NCI-H524 treated with DMSO at 0.1 percent for 48 hours (cell line): ENCODE data around the gene MESD.
"Not testable (repeated sequence)": the region's sequence is repeated elsewhere in the genome, so short reads cannot be mapped to it uniquely, and the experiment has no call there.

Experiments used
- DNase-seq: peaks from one replicate; lab custom pipeline; 2025; lab: John Stamatoyannopoulos, UW

The MESD gene

DNA sequence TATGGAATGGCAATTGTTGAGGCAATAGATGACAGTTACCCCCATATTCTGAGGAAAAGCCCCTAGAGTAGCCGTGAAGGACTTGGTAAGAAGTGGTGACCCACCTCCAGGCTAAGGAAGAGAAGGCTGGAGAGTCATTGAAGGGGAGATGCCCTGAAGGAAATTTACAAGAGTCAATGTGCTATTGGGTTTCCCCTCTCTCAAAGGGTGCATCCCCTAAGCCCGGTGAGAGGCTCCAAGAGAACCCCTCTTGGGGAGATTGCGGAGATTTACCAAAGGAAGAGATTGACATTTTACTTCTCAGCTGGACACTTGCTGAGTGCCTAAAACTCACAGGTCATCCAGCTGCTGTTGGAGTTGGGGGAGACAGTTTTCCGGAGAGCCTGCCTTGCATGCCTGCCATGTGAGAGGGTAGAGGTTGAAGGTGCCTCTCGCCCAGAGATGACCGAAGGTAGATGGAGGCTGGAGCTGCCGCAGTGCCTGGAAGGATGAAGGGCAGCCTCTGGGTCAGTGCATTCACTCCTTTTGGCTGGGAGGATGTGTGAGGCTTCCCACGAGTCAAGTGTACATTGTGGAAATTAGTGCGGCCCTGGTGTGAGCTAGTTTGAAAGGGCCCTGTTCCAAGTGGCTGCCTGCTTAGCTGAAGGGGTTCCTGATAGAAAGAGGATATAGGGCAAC is 30.7 kb downstream of the MESD start:
- no peak for DNase-seq

DNA sequence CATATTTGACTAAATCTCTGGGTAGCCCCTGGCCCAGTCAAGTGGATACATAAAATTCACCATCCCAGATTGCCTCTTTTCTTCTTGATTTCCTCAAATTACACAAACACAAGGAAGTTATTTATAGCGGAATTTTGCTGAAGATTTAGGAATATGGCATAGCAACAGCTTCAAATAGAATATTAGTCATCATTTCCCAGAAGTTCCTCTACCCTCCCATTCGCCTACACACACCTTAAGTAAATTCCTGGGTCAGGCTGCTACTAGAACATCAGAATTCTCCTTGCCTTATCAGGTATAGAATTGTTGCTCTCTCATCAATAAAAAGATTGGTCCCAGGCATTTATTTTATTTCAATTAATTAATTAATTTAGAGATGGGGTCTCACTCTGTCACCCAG is 31.6 kb downstream of the MESD start:
- no peak for DNase-seq

DNA sequence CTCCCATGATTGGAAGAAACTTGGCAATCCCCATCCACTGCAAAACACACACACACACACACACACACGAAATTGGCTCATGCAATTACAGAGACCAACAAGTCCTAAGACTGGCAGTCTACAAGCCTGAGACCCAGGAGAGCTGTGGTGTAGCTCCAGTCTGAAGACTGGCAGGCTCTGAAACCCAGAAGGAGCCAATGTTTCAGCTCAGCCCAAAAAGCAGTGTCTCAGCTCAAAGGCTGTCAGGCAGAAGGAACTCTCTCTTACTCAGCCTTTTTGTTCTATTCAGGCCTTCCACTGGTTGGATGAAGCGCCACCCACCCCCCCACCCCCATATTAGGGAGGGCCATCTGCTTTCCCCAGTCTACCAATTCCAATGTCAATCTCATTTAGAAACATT is 32.1 kb downstream of the MESD start:
- DNase-seq = no peak

DNA sequence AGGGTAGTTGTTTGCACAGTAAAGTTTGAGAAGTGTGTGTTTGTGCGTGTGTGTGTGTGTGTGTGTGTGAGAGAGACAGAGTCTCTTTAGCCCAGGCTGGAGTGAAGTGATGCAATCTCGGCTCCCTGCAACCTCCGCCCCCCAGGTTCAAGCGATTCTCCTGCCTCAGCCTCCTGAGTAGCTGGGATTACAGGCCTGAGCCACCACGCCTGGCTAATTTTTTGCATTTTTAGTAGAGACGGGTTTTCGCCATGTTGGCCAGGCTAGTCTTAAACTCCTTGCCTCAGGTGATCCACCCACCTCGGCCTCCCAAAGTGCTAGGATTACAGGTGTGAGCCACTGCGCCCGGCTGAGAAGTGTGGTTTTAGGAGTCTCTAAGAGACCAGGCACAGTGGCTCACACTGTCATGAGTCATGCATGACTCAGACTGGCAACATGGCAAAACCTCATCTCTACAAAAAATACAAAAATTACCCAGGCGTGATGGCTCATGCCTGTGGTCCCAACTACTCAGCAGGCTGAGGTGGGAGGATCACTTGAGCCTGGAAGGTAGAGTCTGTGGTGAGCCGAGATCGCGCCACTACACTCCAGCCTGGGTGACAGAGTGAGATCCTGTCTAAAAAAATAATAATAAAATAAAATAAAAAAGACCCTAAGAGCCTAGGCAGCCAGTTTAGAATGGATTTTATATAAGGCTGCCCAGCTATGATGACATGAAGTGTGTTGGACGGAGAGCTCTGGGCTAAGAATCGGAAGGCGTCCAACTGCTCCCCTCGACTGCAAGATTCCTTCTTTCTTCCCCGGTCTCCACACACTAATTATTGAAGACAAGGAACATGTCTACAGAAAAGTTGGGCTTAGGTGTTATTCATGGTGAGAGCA is 33.8 kb downstream of the MESD start:
- not testable (repeated sequence) for DNase-seq

DNA sequence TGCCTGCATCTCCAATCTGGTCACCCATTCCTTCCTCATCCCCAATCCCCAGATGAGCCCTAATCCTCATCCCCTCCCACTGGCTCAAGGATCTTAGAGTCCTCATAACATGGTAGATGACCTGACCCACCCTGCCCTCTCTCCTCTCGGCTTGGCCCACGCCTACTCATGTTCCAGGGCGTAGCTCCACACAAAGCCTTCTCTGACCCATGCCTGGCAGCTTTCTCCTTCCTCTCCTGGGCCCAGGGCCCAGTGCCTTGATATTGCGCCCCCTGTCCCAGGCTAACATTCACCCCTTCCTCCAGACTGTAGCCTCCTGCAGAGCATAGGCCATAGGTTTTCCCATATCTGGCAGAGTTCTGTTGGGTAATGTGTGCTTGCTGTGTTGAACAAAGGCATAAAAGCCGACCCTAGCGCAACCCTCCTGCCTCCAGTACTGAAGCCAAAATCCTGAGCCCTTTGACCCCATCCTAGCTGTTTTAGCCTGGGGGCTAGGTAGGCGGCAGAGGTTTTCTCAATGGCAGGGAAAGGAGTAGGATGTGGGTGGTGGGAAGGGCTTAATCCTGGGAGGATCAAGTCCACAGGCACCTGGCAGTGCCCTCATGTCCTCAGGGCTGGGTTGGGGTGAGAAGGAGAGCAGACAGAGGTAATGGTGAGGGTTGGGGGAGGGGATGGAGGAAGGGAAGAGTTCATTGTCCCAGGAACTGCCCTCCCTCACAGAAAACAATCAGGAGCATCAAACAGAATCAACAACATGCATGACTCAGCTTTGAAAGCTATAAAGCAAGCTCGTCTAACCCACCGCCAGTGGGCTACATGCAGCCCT is 35.5 kb downstream of the MESD start:
- no peak for DNase-seq

DNA sequence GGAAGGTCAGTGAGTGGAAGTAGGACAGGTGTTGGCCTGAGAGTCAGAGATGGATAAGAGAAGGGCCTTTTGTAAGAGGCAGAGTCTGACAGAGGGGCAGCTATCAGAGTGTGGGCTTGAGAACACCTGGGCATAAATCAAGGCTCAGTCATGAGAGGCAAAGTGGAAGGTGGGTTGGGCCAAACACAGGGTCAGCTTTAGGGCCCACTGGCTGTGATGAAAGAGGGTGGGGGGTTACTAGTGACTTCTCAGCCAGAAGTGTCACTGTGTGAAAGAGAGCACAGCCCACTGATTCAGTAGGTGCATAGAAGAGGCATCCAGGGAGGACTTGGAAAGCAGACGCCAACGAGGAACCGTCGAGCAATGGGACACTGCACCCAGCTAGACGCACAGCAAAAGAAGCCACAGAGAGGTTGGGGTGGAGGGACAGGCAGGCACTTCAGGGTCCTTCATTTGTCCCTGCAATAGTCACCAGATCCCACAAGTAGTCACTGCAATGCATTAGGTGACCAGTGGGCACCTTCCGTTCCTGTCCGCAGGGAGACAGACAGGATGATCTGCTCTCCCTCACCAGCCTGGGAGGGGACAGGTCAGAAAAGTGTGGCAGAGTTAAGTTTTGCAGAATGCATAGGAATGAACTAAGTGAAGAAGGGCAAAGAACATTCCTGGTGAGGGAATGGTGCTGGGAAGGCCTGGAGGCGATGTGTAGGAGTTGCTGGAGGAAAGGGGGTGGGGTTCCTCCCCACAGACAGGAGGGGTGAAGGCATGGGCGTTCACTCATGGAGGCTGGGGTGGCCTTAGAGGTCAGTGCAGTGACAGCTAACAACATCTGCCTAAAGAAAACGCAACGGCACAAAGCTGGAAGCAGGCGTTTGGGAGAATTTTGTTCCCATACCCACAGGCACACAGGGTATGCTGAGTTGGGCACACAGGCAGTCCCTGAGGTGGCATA is 36.3 kb downstream of the MESD start:
- no peak for DNase-seq

DNA sequence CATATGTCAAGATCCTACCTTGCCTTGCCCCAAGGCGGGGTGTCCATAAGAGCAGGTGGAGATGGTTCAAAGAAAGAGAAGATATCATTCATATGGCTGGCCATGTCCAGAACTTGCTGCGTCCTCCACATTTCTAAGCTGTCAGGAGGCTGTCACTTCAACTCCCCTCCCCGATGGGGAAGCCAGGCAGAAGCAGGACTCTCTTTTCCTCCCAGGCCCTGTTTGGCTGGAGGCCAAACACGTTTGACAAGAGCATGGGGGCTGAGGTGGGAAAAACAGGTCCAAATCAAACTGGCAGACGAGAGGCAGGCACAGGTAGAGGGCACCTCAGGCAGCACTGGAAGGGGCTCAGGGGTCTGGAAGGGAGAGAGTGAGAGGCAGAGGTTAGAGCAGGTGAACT is 37.7 kb downstream of the MESD start:
- no peak for DNase-seq

DNA sequence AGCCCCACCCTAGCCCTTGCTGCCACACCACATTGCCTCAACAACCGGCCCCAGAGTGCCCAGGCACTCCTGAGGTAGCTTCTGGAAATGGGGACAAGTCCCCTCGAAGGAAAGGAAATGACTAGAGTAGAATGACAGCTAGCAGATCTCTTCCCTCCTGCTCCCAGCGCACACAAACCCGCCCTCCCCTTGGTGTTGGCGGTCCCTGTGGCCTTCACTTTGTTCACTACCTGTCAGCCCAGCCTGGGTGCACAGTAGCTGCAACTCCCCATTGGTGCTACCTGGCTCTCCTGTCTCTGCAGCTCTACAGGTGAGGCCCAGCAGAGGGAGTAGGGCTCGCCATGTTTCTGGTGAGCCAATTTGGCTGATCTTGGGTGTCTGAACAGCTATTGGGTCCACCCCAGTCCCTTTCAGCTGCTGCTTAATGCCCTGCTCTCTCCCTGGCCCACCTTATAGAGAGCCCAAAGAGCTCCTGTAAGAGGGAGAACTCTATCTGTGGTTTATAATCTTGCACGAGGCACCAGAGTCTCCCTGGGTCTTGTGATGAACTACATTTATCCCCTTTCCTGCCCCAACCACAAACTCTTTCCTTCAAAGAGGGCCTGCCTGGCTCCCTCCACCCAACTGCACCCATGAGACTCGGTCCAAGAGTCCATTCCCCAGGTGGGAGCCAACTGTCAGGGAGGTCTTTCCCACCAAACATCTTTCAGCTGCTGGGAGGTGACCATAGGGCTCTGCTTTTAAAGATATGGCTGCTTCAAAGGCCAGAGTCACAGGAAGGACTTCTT is 39.1 kb downstream of the MESD start:
- DNase-seq = no peak

DNA sequence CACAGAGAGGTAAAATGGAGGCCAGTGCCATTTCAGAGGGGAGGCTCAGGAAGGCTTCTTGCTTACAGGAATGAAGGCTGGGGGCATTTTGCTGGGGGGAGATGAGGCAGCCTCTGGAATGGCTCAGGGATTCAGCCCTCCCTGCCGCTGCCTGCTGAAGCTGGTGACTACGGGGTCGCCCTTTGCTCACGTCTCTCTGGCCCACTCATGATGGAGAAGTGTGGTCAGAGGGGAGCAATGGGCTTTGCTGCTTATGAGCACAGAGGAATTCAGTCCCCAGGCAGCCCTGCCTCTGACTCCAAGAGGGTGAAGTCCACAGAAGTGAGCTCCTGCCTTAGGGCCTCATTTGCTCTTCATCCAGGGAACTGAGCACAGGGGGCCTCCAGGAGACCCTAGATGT is 39.9 kb downstream of the MESD start:
- no peak for DNase-seq

DNA sequence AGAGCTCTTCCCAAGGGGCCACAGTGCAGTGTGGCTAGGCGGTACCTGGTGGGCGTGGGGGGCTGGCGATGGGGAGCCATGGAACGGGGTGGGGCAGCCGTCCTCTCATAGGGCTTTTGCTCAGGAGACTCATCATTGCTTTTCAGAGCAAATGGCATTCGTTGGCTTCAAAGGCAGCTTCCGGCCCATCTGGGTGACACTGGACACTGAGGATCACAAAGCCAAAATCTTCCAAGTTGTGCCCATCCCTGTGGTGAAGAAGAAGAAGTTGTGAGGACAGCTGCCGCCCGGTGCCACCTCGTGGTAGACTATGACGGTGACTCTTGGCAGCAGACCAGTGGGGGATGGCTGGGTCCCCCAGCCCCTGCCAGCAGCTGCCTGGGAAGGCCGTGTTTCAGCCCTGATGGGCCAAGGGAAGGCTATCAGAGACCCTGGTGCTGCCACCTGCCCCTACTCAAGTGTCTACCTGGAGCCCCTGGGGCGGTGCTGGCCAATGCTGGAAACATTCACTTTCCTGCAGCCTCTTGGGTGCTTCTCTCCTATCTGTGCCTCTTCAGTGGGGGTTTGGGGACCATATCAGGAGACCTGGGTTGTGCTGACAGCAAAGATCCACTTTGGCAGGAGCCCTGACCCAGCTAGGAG is 40.8 kb downstream of the MESD start:
- DNase-seq = no peak

DNA sequence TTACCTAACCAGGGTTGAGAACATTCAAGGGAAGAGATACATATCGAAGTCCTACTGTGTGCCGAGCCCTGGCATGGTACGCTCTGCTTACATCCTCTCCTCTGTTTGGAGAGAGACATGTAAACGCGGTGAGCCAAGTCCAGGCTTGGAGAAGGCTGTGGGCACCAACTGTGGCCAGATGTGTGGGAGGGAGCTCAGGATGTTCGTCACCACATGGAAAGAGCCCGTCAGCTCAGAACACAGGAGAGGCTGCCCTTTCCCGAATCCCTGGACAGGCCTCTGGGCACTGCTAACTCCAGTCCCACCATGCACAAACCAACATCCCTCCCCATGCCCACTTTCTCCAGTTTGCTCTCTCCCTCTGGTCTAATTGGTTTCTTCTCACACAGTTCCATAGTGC is 43.0 kb downstream of the MESD start:
- DNase-seq = no peak

DNA sequence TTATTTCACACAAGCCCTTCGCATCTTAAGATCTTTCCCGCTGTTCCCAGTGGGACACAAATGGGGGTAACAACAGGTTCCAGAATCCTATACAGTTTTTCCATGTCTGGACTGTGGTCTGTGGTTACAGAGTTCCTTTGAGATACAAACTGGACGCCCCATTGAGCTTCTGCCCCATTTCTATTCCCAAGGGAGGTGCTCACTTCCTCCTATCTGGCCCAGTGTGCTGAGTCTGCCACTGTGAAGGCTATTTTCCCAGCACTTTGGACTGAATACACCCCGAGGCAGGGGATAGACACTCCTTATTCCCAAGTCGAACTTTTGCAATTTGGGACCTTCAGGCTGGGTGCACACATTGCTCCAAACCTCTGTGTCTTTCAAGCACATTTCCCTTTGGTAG is 44.0 kb downstream of the MESD start:
- DNase-seq = no peak

DNA sequence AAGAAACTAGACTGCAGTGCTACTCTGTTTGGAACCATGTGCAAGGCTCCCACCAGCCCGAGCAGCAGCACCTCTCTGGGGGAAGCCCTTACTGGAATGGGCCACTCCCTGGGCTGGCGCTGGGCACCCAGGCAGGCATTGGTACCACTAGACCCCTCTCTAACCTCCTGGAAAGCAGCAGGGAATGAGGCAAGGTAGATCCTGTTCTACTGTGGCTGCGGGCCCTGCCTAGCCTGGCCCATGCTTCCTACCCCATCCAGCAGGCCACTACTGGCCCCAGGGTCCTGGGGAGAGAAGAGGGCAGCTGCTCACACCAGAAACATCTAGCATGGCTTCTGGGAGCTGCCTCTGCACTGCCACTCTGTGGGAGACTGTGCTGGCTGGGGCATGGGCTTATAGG is 44.8 kb downstream of the MESD start:
- no peak for DNase-seq

DNA sequence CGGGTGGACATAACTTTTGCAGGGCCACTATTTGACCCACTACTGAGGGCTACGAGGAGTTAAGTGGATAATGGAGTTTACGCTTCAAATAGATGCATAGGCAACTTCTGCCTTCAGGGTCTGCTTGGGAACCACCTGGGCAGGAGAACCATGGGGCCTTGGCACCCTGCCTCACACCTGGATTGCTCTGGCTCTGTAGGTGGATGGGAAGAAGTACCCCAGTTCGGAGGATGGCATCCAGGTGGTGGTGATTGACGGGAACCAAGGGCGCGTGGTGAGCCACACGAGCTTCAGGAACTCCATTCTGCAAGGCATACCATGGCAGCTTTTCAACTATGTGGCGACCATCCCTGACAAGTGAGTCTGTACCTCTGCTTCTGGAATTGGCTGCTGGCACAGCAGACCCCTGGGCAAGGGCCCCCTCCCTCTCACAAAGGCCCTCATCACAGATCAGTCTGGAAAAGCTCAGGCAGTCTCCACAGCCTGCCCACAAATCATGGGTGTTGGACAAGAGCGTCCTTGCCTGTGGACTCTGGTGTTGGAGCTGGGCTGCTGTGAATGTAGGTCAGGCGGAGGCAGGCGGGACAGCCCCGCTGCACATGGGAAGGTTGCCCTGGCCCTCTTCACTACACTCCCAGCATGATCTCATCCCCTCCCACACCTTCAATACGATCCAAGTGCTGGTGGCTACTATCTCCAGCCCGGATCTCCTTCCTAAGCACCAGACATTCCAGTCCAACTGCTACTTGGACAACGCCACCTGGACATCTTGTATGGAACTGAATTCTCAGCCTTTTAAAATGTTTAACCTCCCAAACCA is 46.7 kb downstream of the MESD start:
- no peak for DNase-seq

DNA sequence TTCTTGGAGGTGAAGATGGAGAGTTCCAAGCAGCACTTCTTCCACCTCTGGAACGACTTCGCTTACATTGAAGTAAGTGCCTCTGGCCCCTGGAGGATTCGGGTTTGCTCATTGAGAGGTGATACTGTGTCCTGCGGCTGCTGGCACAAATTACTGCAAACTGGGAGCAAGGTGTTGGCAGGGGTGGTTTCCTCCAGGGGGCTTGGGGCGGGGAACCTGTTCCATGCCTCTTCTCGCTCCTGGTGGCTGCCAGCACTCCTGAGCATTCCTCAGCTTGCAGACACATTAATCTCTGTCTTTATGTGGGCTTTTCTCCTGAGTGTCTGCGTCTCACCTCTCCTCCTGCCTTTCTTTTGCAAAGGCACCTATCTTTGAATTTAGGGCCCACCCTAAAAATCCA is 47.4 kb downstream of the MESD start:
- DNase-seq = no peak

DNA sequence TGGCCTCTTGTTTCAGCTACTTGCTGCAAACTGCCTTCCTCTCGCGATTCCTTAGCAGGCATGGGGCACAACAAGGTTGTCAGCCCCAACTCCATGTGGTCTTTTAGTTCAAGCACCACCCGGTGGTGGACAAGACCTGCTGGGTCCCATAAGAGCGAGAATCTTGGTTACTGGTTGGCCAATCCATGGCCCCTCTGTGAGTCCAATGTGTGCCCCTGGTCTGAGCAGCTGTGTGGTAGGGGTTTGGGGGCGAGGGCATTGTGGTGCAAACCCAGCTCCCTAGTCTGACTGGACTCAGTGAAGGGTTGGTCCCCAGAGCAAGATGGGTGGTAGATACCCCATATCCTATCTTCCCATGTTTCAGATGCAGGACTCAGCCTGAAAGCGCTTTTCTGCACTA is 48.8 kb downstream of the MESD start:
- DNase-seq = no peak

DNA sequence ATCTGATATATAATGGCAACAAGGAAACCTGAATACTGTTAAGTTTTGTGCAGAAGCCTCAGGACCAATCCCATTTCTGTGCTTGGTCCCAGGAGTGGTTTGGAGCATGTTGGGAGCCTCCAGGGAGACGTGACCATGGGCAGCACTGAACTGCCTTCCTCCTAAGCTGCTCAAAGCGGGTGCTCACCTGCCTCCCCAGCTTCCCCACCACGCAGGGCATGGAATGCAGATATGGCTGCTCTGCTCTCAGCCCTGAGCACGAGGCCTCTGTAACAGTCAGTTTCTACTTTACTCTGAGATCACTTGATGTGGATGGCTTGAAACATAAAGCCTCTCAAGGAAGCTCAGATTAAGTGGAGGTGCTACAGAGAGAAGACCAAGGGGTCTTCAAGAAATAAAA is 49.3 kb downstream of the MESD start:
- no peak for DNase-seq

DNA sequence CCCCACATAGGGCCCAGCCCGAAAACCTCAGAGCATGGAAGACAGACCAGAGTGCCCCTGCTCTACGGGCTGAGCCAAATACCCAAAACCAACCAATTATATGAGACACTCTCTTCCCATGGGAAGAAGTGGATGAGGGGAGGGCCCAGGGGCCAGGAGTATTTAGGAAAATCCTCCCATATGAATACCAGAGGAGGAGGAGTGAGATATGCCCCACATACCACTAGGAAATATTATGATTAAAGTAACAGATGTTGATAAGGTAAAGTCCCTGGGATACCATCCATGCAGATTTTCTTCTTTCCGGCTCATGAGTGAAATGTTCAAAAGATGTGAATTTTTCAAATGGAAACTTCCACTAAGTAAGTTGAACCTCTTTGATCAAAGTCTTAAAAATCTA is 50.4 kb downstream of the MESD start:
- DNase-seq = no peak

DNA sequence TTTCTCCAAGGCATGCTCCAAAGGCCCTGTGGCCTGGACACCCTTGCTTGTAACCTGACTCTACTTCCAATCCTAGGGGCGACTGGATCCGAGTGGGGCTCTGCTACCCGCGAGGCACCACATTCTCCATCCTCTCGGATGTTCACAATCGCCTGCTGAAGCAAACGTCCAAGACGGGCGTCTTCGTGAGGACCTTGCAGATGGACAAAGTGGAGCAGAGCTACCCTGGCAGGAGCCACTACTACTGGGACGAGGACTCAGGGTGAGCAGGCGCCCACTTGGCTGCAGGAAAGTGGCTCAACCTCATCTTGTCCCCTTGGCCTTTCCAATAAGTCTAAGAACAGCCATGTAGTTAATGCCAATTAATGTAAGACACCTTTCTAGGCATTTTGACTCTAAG is 51.9 kb downstream of the MESD start:
- no peak for DNase-seq
